Activated CD8-positive, alpha-beta memory T cell treated with anti-CD3 and anti-CD28 coated beads for 24 hours (primary cell): ENCODE measurements around the gene EXOC3L1.

Experiments
- DNase-seq: peaks from one replicate; pipeline ENCODE4 v3.0.0-alpha.2; 2020

The EXOC3L1 gene

DNA sequence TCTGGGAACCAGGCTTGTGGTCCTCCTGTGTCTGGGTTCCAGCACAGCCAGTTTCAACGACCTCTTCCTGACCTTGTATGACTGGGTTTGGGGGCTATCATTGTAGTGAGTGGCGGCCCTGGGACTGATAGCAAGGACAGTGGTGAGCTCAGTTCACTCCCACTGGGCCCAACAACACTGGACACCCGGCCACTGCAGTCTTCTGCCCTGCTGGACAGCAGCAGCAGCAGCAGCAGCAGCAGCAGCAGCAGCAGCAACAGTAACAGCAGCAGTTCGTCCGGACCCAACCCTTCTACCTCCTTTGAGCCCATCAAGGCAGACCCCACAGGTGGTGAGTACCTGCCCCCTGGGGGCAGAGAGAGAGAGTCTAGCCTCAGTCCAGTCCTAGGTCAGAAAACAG, 5.7 kb upstream of the EXOC3L1 start:
- DNase-seq, result no peak

DNA sequence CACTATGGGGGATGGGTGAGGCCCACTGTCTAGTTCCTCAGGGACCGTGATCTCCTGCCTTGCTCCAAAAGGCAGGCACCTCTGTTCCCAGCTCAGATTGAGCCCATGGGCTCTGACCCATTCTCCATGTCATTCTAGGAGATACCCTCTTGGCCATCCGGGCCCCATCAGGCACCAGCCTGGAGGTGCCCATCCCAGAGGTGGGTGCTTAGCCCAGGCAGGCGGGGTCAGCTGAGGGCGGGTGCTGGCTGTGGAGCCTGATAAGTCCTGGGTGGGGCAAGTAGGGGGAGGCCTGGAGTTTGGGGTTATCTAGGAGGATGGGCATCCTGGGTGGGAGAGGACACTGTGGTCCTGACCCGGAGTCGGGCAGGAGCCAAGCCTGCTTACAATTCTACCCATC, 4.3 kb upstream of the EXOC3L1 start:
- no peak for DNase-seq

DNA sequence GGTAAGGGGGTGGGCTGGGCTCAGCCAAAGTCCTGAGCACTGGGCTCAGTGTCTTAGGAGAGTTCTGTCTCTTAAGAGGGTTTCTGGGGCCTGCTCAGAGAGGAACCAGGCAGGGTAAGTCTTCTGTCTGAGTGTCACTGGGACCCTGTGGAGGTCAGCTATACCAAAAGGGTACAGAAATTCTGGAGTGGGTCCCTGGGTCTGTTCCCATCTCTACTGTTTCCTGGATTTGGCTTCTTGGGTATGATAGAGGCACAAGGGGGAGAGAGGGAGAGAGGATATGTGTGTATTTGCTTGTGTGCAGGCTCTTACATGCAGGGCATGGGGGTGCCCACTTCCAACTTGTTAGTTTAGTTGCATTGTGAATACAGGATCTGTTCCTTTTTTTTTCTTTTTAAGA, 3.6 kb upstream of the EXOC3L1 start:
- DNase-seq, result no peak

DNA sequence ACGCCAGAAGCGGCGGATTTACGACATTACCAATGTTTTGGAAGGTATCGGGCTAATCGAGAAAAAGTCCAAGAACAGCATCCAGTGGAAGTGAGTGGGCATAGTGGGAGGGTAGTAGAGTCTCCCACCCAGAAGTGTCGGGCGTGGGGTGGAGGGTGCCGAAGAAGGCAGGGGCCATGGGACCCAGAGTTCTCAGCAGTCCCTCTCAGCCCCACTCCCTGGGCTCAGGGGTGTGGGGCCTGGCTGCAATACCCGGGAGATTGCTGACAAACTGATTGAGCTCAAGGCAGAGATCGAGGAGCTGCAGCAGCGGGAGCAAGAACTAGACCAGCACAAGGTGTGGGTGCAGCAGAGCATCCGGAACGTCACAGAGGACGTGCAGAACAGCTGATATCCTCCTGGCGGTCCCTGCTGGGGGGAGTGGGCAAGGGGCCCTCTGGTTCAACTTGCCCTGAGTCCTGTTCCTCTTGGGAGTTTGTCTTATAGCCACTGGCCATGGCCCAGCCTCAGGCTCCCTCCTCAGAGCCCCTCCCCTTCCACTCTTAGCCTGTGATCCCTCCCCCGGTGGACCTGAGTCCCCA, 2.9 kb upstream of the EXOC3L1 start:
- no peak for DNase-seq

DNA sequence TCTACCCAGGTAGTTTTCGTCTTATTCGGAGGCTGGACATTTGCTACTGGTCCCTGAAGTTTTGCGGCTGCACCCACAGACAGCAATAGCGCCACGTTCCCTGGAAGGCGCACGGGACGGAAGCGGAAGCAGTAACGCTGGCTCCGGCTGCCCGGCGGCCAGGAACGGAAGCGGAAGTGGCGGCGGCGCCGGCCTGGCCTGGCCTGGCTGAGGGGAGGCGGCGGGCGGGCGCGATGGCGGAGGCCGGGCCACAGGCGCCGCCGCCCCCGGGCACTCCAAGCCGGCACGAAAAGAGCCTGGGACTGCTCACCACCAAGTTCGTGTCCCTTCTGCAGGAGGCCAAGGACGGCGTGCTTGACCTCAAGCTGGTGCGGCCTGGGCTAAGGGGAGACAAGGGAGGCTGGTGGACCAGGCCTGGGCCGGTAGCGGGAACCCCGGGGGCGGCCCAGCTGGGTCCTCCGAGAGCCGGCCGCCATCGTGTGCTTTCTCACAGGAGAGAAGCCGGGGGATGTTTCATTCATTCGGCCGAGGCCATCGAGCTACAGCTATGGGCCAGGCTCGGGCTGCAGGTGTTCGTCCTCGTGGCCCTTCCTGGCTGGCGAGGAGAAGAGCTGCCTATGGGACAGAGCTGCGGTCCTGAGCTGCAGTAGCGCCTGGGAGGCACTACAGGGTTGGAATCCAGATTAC, 2.2 kb upstream of the EXOC3L1 start, which contains the start of gene E2F4:
Gene E2F4 (plus strand): TSS at position 161 of the 687 bp plus-strand sequence. CDS start 73 bp downstream, at position 234.
- peak; percentile 93 for DNase-seq

DNA sequence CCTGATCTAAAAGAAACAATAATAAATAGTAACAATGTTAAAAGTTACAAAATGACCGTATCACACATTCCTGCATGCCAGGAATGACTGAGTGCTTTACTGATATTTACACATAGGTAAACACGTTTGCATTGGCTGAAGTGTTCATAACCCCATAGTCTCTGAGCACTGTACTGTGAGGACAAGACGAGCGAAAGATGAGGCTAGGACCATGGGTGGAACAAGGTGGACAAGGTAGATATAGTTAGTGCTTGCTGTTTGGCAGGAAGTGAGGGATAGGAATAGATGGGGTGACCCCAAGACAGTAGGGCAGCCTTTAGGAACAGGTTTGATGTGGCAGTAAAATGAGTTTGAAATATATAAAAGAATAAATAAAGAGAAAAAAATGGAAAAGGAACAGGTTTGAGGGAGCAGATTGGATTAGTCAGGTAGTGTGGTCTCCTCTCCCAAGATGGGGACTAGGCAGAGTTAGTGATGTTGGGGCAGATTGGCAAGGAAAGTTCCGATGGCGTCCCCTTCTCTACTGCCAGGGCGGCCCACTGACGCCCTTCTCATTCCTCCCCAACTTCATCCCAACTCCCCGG, 1.6 kb upstream of the EXOC3L1 start:
- peak; percentile 55 for DNase-seq

DNA sequence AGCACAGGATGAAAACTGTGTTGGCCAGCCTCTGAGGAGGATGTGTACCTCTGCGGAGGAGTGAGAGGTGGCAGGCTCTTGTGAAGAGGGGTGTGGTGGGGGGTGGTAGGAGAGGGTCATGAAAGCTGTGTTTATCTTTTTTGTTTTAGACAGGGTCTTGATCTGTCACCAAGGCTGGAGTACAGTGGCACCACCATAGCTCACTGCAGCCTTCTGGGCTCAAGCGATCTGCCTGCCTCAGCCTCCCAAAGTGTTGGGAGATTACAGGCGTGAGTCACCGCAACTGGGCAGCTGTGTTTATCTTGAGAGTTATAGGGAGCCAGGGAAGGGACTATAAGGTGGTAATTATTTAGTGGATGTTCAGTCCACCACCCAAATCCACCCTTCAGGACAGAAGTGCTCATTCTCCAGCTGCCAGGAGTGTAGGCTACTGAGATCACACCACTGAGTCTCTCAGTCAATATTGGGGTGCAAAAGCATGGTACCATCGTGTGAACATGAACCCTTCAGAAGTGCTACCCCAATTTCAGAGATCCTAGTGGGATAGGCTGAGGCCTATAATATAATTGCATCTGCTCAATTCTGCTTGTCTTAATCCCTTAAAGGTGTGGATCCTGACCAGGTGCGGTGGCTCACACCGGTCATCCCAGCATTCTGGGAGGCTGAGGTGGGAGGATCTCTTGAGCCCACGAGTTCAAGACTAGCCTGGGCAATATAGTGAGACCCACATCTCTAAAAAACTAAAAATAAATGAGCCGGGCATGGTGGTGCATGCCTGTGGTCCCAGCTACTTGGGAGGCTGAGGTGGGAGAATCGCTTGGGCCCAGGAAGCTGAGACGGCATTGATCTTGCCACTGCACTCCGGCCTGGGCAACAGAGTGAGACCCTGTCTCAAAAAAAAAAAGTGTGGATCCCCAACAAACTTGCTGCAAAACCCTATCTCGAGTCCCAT, 788 bp upstream of the EXOC3L1 start:
- no peak for DNase-seq

DNA sequence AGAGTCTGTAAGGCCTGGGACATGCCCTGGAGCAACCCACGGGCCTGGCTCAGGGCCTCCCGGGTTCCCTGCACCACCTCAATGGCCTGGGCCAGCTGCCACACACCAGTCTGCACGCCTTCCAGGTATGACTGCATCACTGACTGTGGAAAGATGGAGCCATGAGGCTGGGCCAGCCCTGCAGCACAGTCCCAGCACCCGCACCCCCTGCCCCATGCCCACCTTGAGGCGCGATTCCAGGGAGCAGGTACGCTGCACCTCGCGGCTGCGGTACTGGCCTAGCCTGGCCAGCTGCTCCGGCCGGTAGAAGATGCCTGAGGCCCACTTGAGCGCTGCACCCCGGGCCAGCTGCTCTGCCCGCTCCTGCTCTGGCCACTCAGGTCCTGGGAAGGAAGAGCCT, 1.1 kb downstream of the EXOC3L1 start:
- no peak for DNase-seq

DNA sequence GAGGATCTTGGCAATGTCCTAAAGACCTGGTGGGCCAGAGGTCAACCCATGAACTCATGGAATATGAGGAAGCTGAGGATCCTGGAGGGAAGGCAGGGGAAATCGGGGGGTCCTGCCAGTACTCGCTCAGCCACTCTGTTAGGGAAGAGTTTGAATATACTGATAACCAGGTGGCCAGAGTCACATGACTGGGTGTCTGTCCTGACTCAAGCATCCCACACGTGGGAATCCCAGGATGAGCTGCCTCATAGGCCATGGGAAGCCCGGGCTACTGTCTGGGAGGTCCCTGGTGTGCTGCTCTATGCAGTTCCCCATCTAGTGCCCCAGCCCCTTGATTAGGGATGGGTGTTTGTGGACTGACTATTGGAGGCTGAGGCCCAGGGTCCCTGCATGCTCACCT, 1.6 kb downstream of the EXOC3L1 start:
- DNase-seq, result no peak

DNA sequence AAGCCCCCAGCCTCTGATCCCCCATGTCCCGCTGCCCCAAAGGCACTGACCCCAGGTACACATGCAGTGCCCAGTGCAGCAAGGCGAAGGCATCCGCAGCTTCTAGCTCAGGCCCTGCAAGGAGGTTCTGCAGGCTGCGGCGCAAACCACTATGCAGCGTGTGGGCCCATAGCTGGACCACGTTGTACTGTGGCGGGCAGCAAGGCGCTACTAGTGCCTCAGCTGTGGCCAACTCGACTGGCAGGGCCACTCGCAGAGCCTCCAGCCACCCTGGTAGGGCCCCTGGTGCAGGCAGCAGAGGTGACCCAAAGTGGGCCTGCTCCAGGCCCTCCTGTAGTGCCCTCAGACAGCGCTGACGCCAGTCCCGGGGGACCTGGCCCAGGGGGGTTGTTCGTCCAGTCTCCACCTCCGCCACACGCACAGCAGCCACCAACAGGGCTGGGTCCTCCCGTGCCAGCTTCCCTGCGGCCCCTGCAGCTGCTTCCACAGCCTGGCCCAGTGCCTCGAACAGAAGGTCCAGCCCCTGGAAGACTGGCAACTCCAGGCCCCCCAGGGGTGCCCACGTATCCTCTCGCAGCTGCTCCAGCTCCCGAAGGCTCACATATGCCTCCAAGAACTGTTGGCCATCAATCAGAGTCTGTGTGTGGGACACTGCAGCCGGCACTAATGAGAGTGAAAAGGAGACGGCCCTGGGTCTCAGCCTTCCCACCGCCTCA, 2.6 kb downstream of the EXOC3L1 start:
- no peak for DNase-seq

DNA sequence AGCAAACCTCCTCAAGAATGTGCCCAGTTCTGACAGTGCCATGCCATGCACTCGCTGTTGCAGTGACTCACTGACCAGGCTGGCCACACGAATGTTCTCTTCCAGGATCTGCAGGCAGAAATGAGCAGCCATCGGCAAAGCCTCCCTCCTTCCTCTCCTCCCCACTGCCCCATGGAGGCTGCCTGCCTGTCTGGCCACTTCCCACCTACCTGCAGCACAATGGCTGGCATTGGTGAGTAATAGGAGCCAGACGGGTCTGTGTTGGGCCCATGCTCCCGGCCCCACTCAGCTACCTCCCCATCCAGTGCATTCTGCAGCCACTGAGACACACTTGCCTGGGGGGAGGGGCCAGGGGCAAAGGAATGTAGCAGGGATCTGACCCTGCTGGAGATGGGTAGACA, 3.4 kb downstream of the EXOC3L1 start:
- no peak for DNase-seq

DNA sequence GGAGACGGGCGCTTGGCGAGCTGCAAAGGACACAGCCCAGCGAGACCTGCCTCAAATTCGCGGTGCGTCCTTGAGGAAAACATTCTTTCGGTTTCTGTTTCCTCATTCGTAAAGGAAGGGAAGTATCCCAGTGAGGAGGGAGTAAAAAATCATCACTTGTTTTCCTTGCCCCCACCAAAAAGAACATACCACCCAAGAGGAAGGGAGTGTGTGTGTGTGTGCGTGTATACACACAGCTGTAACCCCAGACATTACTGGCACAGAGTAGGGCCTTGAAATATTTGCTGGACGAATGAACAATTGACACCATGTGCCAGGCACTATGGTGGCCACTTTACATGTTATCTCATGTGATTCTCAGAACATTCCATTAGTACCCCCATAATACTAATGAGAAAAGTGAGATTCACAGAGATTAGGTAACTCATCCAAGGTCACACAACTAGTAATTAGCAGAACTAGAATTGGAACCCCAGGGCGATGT, 4.2 kb downstream of the EXOC3L1 start:
- no peak for DNase-seq

DNA sequence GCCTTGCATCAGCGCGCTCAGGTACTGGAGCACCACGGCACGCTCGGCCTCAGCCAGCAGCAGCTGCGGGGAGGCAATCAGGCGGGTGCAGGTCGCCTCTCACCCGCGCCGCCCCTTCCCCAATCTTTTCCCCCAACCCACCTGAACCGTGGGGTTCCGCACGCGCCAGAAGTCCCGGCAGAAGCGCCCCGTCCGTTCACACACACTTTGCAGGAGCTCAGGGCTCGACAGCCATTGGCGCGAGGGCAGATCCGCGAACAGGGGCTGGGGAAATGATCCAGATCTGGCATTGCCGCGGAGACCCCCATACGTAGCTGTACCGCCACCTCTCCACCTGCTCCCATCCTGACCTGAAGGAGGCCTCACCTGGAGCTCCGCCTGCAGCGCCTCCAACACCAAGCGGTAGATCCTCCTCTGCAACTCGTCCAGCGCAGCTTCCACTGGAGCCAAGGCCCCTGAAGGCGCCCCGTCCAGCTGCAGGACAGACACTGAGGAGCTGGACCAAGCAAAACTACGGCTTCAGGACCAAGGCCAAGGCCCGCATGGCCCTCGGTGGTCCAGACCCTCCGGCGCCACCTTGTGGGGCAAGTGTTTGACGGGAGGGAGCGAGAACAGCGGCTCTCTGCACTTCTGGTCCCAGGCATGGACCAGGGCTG, 4.8 kb downstream of the EXOC3L1 start:
- peak; percentile 95 for DNase-seq

DNA sequence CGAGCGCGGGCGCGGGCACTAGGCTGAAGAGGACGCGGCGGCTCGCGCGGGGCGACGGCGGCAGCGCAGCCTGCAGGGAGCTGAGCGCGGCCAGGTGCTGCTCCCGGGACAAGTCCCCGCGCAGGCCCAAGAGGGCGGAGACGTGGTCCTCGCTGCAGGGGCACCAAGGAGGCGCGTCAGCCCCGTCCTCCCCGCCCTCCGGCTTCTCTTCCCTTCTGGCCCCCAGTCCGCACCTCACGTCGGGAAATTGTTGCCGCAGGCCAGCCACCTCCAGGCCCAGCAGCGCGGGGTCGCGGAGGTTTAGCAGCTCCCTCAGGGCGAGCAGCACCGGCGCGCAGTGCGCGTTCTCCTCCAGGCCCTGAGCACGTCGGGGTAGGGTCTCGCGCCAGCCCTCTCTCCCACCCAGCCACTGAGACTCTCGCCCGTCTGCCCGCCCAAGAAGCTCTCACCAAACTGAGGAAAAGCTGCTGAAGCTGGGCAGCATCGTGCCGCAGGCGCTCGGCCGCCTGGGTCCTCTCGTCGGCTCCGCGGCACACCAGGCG, 5.4 kb downstream of the EXOC3L1 start:
- no peak for DNase-seq

DNA sequence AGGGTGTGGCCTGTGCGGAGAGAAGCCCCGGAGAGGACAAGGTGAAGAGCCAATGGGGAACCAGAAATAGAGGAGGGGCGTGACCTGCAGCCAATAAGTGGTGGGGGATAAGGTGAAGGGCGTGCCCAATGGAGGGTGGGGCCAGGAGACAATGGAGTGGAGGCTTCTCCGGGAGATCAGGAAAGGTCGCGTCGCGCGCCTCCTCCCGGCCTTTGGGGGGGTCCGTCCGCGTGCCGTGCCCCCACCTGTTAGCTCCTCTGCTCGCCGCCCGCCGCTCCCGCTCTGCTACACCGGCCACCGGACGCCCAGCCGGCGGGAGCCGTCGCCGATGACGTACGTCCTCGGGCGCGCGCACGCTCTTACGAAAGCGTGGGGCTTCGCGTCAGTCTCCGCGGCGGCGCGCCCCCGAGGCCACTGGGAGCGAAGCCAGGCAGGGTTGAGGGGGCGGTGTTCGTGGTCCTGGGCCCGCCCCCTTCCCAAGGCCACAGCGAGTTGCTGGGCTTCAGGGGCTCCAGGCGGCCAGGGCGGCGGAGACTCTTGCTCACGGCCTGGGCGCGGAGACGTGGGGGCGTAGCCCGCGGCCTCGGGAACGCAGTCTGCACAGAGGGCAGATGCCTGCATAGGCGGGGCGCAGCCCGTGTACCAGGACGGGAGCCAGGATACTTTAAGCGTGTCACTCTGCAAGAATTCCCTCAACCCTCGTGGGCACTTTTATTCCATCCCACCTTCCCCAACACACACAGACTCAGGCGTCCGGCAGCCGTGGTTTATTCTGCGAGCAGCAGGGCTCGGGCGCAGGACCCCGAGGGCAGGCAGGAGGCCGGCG, 6.1 kb downstream of the EXOC3L1 start, which contains the start of gene MATCAP1:
Gene MATCAP1 (minus strand): TSS at position 337 of the 826 bp plus-strand sequence. CDS start 3,353 bp downstream, outside the sequence.
- peak; percentile 95 for DNase-seq

DNA sequence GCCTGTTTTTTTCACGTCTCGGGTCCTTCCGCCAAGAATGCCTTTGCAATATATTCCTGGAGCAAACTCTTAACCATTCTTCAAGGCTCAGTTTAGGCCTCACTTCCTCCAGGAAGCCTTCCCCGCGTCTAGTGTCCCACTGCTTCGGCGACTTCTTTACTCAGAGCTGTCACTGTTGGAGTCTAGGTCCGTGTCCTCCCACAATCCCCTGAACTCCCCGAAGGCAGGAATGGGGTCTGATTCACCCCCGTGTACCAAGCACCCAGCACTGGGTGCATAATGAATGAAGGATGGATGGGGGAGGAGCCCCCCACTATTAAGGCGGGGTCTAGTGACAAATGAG, 6.7 kb downstream of the EXOC3L1 start:
- DNase-seq, result no peak

DNA sequence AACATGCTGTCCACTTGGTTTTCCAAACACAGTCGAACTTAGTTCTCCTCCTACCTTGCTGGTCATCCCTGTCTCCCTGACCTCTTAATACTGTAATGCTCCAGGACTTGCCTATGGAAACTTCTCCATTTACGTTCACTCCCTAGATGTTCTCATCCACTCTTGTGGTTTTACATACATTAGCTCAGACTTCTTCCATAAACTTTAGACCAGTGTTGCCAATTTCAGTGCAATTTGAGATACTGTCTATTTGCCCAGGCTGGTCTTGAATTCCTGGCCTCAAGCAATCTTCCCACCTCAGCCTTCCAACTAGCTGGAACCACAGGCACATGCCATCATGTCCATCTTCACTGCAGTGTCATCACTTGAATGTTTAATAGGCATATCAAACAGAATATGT, 7.6 kb downstream of the EXOC3L1 start:
- no peak for DNase-seq

DNA sequence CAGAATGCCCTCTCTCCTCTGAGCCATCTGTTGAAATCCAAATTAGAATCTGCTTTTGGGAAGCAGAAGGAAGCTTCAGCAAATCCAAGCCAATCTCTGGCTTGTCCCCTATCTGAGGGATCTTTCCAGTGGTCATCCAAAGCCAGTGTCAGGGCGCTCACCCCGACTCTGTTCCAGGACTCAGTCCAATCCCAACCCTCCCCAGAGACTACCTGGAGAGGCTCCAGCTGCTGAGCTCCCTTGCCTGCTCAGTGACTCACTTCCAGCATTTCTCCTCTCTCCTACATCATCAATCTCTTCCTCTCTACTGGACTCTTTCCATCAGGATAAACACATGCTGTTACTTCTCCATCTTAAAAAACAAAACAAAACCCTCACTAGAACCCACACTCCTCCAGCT, 8.6 kb downstream of the EXOC3L1 start:
- no peak for DNase-seq

DNA sequence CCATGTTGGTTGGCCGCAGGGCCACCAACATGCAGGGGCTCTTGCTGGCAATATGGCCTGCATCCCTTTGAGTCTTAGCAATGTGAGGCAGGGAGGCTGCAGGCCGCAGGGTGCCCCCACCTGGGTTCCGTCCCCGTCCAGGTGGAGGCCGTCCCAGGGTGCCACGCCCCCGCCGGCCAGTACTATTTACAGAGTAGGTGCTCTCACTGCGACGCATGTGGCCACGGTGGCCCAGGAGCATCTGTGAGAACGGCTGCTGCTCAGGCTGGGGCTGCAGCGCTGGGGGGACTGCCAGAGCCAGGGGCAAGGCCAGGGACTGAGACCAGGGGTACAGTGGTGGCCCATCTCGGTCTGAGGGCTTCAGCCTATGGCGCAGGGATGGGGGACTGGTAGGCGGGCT, 9.8 kb downstream of the EXOC3L1 start:
- DNase-seq, result no peak

DNA sequence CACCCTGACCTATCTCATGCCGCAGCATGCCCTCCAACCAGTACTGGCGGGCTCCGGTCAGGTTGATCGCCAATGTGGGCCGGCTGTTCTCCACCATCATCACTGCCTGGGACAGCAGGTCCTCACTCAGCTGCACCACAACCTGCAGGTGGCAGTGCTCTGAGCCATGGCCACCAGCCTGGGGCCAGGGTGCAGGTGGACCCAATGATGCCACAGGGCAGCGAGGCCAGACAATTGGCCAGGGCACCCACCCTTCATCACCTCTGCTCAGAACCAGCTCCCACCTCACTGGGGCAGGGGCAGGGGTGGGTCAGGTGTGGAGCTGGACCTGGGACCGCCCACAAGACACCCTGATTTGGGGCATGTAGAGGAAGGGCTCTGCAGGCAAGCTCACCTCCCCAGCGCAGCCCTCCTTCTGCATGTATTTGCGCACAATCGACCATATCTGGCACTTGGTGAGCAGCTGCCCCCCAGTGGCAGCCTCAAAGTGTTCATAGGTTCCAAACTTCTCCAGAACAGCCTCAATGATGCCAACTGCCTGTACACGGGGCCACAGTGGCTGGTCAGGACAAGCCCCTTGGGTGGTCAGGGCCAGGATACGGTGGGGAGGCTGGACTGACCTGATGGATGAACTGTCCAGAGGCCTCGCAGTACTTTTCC, 10.4 kb downstream of the EXOC3L1 start:
- DNase-seq, result no peak
